ENCODE data around the gene FSTL5.

Gene FSTL5

GRCh38 chr4:161345741-161346140, 818.1 kb downstream of the FSTL5 start:
- no peak overlapping the region for H3K4me3 ChIP-seq (ENCODE audit: control insufficient read depth, low read depth, low read length)
- TF ChIP-seq CTCF (IDR thresholded peaks at IDR 0.05; ENCODE audit: control insufficient read depth, insufficient read depth, low read depth, low read length, missing control alignments), result no peak
- DNase-seq (ENCODE audit: low read depth), result no peak

GRCh38 chr4:161343569-161343950, 820.2 kb downstream of the FSTL5 start:
- no peak for TF ChIP-seq CTCF (IDR thresholded peaks at IDR 0.05; ENCODE audit: control insufficient read depth, insufficient read depth, low read depth, low read length, missing control alignments)
- no peak for DNase-seq (ENCODE audit: low read depth)
- H3K4me3 ChIP-seq (ENCODE audit: control insufficient read depth, low read depth, low read length), result no peak overlapping the region

GRCh38 chr4:161342881-161343568, 820.8 kb downstream of the FSTL5 start:
- no peak for DNase-seq (ENCODE audit: low read depth)
- no peak overlapping the region for H3K4me3 ChIP-seq (ENCODE audit: control insufficient read depth, low read depth, low read length)
- no peak for TF ChIP-seq CTCF (IDR thresholded peaks at IDR 0.05; ENCODE audit: control insufficient read depth, insufficient read depth, low read depth, low read length, missing control alignments)

GRCh38 chr4:161336621-161337020, 827.2 kb downstream of the FSTL5 start:
- no peak for TF ChIP-seq CTCF (IDR thresholded peaks at IDR 0.05; ENCODE audit: control insufficient read depth, insufficient read depth, low read depth, low read length, missing control alignments)
- DNase-seq (ENCODE audit: low read depth), result no peak
- H3K4me3 ChIP-seq (ENCODE audit: control insufficient read depth, low read depth, low read length), result no peak overlapping the region

- DNase-seq (ENCODE audit: low read depth), result no peak
- no peak for TF ChIP-seq CTCF (IDR thresholded peaks at IDR 0.05; ENCODE audit: control insufficient read depth, insufficient read depth, low read depth, low read length, missing control alignments)
- no peak overlapping the region for H3K4me3 ChIP-seq (ENCODE audit: control insufficient read depth, low read depth, low read length)
Measured at GRCh38 chr4:161336016-161336530, 827.7 kb downstream of the FSTL5 start.
